GM23338 (cell line): ENCODE measurements around the gene OR2AP1. TPM values are rescaled to one million over a fixed set of nuclear protein-coding genes. Genes with fewer than 3 reads are reported as not detected.

Experiments used
- ATAC-seq: fragments of 200-7000 bp; cut with Tn5 transposase; 3 replicates; pipeline ENCODE4 v1.9.1; 2020
- DNase-seq: peaks from one replicate; pipeline ENCODE4 v3.0.0-alpha.2; 2015; ENCODE audit warnings: low spot score
- H2AFZ ChIP-seq: fragments of 200-600 bp; sonication (generic); 2 replicates; pipeline ENCODE4 v1.8.0; 2016; ENCODE audit warnings: antibody characterized with exemption, mild to moderate bottlenecking, moderate library complexity
- H3F3A ChIP-seq: fragments of 200-600 bp; sonication (generic); replicated peaks from 2 replicates; pipeline ENCODE4 v1.8.0; 2017; ENCODE audit warnings: antibody characterized with exemption, mixed run types, low read depth
- H3K27ac ChIP-seq: fragments of 200-600 bp; sonication (generic); 2 replicates; pipeline ENCODE4 v1.6.1; 2016; ENCODE audit warnings: low read depth
- H3K27me3 ChIP-seq: fragments of 200-600 bp; sonication (generic); 2 replicates; pipeline ENCODE4 v1.8.0; 2016; ENCODE audit warnings: mild to moderate bottlenecking, mixed run types, moderate library complexity; ENCODE audit not compliant: insufficient read depth
- H3K36me3 ChIP-seq: fragments of 200-600 bp; sonication (generic); 2 replicates; pipeline ENCODE4 v1.8.0; 2016; ENCODE audit warnings: mild to moderate bottlenecking; ENCODE audit not compliant: insufficient read depth
- H3K4me1 ChIP-seq: fragments of 200-600 bp; sonication (generic); 2 replicates; pipeline ENCODE4 v1.8.0; 2016; ENCODE audit warnings: mild to moderate bottlenecking, moderate library complexity; ENCODE audit not compliant: insufficient read depth
- H3K4me2 ChIP-seq: fragments of 200-600 bp; sonication (generic); 2 replicates; pipeline ENCODE4 v1.7.1; 2017; ENCODE audit warnings: mixed run types
- H3K4me3 ChIP-seq: fragments of 200-600 bp; sonication (generic); 2 replicates; pipeline ENCODE4 v1.6.1; 2016; ENCODE audit warnings: mixed run types
- H3K79me2 ChIP-seq: fragments of 200-600 bp; sonication (generic); replicated peaks from 2 replicates; pipeline ENCODE4 v1.8.0; 2017; ENCODE audit warnings: mild to moderate bottlenecking; ENCODE audit not compliant: insufficient read depth
- H3K9me2 ChIP-seq: fragments of 200-600 bp; sonication (generic); 2 replicates; pipeline ENCODE4 v1.8.0; 2017; ENCODE audit not compliant: insufficient read depth
- H4K20me1 ChIP-seq: fragments of 200-600 bp; sonication (generic); replicated peaks from 2 replicates; pipeline ENCODE4 v1.8.0; 2017; ENCODE audit warnings: mild to moderate bottlenecking; ENCODE audit not compliant: insufficient read depth
- H3K27ac Mint-ChIP-seq: 2 replicates; pipeline ENCODE4 v1.8.0; 2020; ENCODE audit warnings: inconsistent platforms, mild to moderate bottlenecking, moderate library complexity, mixed read lengths
- H3K27me3 Mint-ChIP-seq: 3 replicates; pipeline ENCODE4 v1.8.0; 2022; ENCODE audit warnings: low read depth, mild to moderate bottlenecking, moderate library complexity, mixed read lengths, inconsistent platforms; ENCODE audit not compliant: insufficient read depth, poor library complexity
- H3K36me3 Mint-ChIP-seq: 3 replicates; pipeline ENCODE4 v1.8.0; 2021; ENCODE audit warnings: low read depth, mild to moderate bottlenecking, inconsistent platforms, moderate library complexity, mixed read lengths
- H3K4me1 Mint-ChIP-seq: 3 replicates; pipeline ENCODE4 v1.8.0; 2020; ENCODE audit warnings: mild to moderate bottlenecking, inconsistent platforms, mixed read lengths
- H3K4me3 Mint-ChIP-seq: 3 replicates; pipeline ENCODE4 v1.8.0; 2021; ENCODE audit warnings: moderate library complexity, mild to moderate bottlenecking, inconsistent platforms, mixed read lengths
- H3K9me3 Mint-ChIP-seq: 3 replicates; pipeline ENCODE4 v1.8.0; 2020; ENCODE audit warnings: moderate library complexity, mild to moderate bottlenecking, inconsistent platforms, mixed read lengths
- CREB1 ChIP-seq: fragments of 250-450 bp; sonication (Bioruptor Pico); IDR thresholded peaks from 2 replicates; pipeline ENCODE4 v1.5.0; 2020; ENCODE audit warnings: low read depth, mild to moderate bottlenecking, moderate library complexity
- CTCF ChIP-seq, 2 experiments: fragments of 200-600 bp in 1 of 2; sonication (generic) in 1 of 2; conservative IDR thresholded peaks; 2 replicates each; pipeline versions ENCODE4 v1.5.1 to v1.6.1; 2016 to 2017; ENCODE audit warnings: antibody characterized with exemption in 2 of 2, low read depth in 2 of 2, mild to moderate bottlenecking in 2 of 2, moderate library complexity in 1 of 2
- JUNB ChIP-seq: IDR thresholded peaks from one replicate; pipeline ENCODE4 v1.6.1; 2016; ENCODE audit warnings: antibody characterized with exemption; ENCODE audit not compliant: unreplicated experiment
- POLR2AphosphoS5 ChIP-seq: IDR thresholded peaks from 2 replicates; pipeline ENCODE4 v1.6.1; 2016; ENCODE audit warnings: antibody characterized with exemption, low read depth
- STAT1 ChIP-seq: IDR thresholded peaks from one replicate; pipeline ENCODE4 v1.6.1; 2016; ENCODE audit warnings: antibody characterized with exemption; ENCODE audit not compliant: unreplicated experiment
- ZNF114 ChIP-seq: fragments of 250-450 bp; sonication (Bioruptor Pico); IDR thresholded peaks from 2 replicates; pipeline ENCODE4 v1.5.0; 2020; ENCODE audit warnings: mild to moderate bottlenecking, moderate library complexity
- ZNF331 ChIP-seq: fragments of 250-450 bp; sonication (Bioruptor Pico); IDR thresholded peaks from 2 replicates; pipeline ENCODE4 v1.5.0; 2020; ENCODE audit warnings: low read depth, mild to moderate bottlenecking, moderate library complexity
- ZNF462 ChIP-seq: fragments of 250-450 bp; sonication (Bioruptor Pico); IDR thresholded peaks from 2 replicates; pipeline ENCODE4 v1.5.0; 2020; ENCODE audit warnings: mild to moderate bottlenecking, moderate library complexity
- polyA plus RNA-seq: library from polyadenylated mRNA; unstranded; fragments of >200 nt; fragmentation: Nextera tagmentation; extraction: Ambion mirVana; gene quantifications from 2 replicates; pipeline ENCODE4 v1.2.1, GENCODE V29; 2016
- total RNA-seq: library from RNA; depleted of rRNA; stranded (reverse); fragments of >200 nt; shearing (Covaris generic); gene quantifications from 2 replicates; pipeline ENCODE4 v1.2.3, GENCODE V29; 2014; rRNA removed

Gene OR2AP1
- total and polyA plus RNA-seq, 2 experiments from 2014 or later, result not detected

- H3K36me3 ChIP-seq, result no peaks in the 10 kb centered on the region
- no peak for ATAC-seq
- no peaks in the 10 kb centered on the region for H4K20me1 ChIP-seq
- H3K27me3 Mint-ChIP-seq, result no peaks in the 10 kb centered on the region
- H3F3A ChIP-seq, result no peaks in the 10 kb centered on the region
- H3K9me2 ChIP-seq, result peaks cover 7% of the 10 kb centered on the region; the same call in 1 of the 2 replicates
- H3K27ac Mint-ChIP-seq, result no peak overlapping the region
- H3K27ac ChIP-seq, result no peak overlapping the region
- H3K79me2 ChIP-seq, result no peaks in the 10 kb centered on the region
- no peak overlapping the region for H3K4me3 Mint-ChIP-seq
- no peak for DNase-seq
- no peaks in the 10 kb centered on the region for H3K36me3 Mint-ChIP-seq
- no peak for TF ChIP-seq JUNB
- TF ChIP-seq CTCF (conservative IDR thresholded peaks at IDR 0.05; ENCODE audit: low read depth in 2 of 2), result no peak
- no peak for TF ChIP-seq POLR2AphosphoS5
- no peak for TF ChIP-seq CREB1 (CRISPR knock-in tag)
- no peak for TF ChIP-seq ZNF331 (CRISPR knock-in tag)
- no peak for TF ChIP-seq ZNF462 (CRISPR knock-in tag)
- no peak for TF ChIP-seq STAT1
- TF ChIP-seq ZNF114 (CRISPR knock-in tag), result no peak
- no peak overlapping the region for H2AFZ ChIP-seq
- no peaks in the 10 kb centered on the region for H3K9me3 Mint-ChIP-seq
- peaks cover 5% of the 10 kb centered on the region for H3K4me1 Mint-ChIP-seq
- H3K4me1 ChIP-seq, result 0 out of 2 replicates have a peak, but pooled peaks cover 6% of the 10 kb centered on the region
- no peaks in the 10 kb centered on the region for H3K27me3 ChIP-seq
- no peak overlapping the region for H3K4me3 ChIP-seq
- H3K4me2 ChIP-seq, result no peak overlapping the region
These were observed 51.8 kb downstream of the OR2AP1 start for GRCh38 chr12:55624056-55624455.

Other genes starting within 250 kb of the OR2AP1 start
- gene OR6C3, start 241.7 kb upstream of the OR2AP1 start, total RNA-seq, result not detected in 2 replicates
- not detected in 2 replicates for gene OR6C3, start 241.7 kb upstream of the OR2AP1 start, polyA plus RNA-seq
- gene OR6C75, start 209.5 kb upstream of the OR2AP1 start, total RNA-seq, result not detected in 2 replicates
- not detected in 2 replicates for gene OR6C75, start 209.5 kb upstream of the OR2AP1 start, polyA plus RNA-seq
- gene OR6C65, start 171.9 kb upstream of the OR2AP1 start, total RNA-seq, result not detected in 2 replicates
- not detected in 2 replicates for gene OR6C65, start 171.9 kb upstream of the OR2AP1 start, polyA plus RNA-seq
- gene OR6C76, start 146.2 kb upstream of the OR2AP1 start, total RNA-seq, result not detected in 2 replicates
- gene OR6C76, start 146.2 kb upstream of the OR2AP1 start, polyA plus RNA-seq, result not detected in 2 replicates
- not detected in 2 replicates for gene OR6C2, start 128.4 kb upstream of the OR2AP1 start, total RNA-seq
- not detected in 2 replicates for gene OR6C2, start 128.4 kb upstream of the OR2AP1 start, polyA plus RNA-seq
- gene OR6C70, start 102.3 kb upstream of the OR2AP1 start, total RNA-seq, result not detected in 2 replicates
- not detected in 2 replicates for gene OR6C70, start 102.3 kb upstream of the OR2AP1 start, polyA plus RNA-seq
- not detected in 2 replicates for gene OR6C68, start 80.1 kb upstream of the OR2AP1 start, total RNA-seq
- gene OR6C68, start 80.1 kb upstream of the OR2AP1 start, polyA plus RNA-seq, result not detected in 2 replicates
- gene OR6C4, start 22.9 kb upstream of the OR2AP1 start, total RNA-seq, result not detected in 2 replicates
- gene OR6C4, start 22.9 kb upstream of the OR2AP1 start, polyA plus RNA-seq, result not detected in 2 replicates
- gene OR10P1, start 64.4 kb downstream of the OR2AP1 start, total RNA-seq, result not detected in 2 replicates
- not detected in 2 replicates for gene OR10P1, start 64.4 kb downstream of the OR2AP1 start, polyA plus RNA-seq
- 45.3 and 49.1 TPM in 2 replicates for gene ITGA7, start 135.4 kb downstream of the OR2AP1 start, total RNA-seq
- 17.4 and 20.0 TPM in 2 replicates for gene ITGA7, start 135.4 kb downstream of the OR2AP1 start, polyA plus RNA-seq
- 52.3 and 68.3 TPM in 2 replicates for gene BLOC1S1, start 143.6 kb downstream of the OR2AP1 start, total RNA-seq
- 174 and 198 TPM in 2 replicates for gene BLOC1S1, start 143.6 kb downstream of the OR2AP1 start, polyA plus RNA-seq
- 1.7 and 7.5 TPM in 2 replicates for gene RDH5, start 147.9 kb downstream of the OR2AP1 start, total RNA-seq
- gene RDH5, start 147.9 kb downstream of the OR2AP1 start, polyA plus RNA-seq, result 3.9 and 5.4 TPM in 2 replicates
- 294 and 307 TPM in 2 replicates for gene CD63, start 156.5 kb downstream of the OR2AP1 start, total RNA-seq
- 670 and 685 TPM in 2 replicates for gene CD63, start 156.5 kb downstream of the OR2AP1 start, polyA plus RNA-seq
- gene GDF11, start 170.7 kb downstream of the OR2AP1 start, total RNA-seq, result 12.5 and 12.6 TPM in 2 replicates
- gene GDF11, start 170.7 kb downstream of the OR2AP1 start, polyA plus RNA-seq, result 3.7 and 3.8 TPM in 2 replicates
- gene SARNP, start 245.3 kb downstream of the OR2AP1 start, total RNA-seq, result 96.0 and 115 TPM in 2 replicates
- 291 and 313 TPM in 2 replicates for gene SARNP, start 245.3 kb downstream of the OR2AP1 start, polyA plus RNA-seq
- 12.4 and 18.0 TPM in 2 replicates for gene ORMDL2, start 245.6 kb downstream of the OR2AP1 start, total RNA-seq
- gene ORMDL2, start 245.6 kb downstream of the OR2AP1 start, polyA plus RNA-seq, result 55.1 and 58.7 TPM in 2 replicates